ENCODE results near the gene LNX2.

Gene LNX2

DNA sequence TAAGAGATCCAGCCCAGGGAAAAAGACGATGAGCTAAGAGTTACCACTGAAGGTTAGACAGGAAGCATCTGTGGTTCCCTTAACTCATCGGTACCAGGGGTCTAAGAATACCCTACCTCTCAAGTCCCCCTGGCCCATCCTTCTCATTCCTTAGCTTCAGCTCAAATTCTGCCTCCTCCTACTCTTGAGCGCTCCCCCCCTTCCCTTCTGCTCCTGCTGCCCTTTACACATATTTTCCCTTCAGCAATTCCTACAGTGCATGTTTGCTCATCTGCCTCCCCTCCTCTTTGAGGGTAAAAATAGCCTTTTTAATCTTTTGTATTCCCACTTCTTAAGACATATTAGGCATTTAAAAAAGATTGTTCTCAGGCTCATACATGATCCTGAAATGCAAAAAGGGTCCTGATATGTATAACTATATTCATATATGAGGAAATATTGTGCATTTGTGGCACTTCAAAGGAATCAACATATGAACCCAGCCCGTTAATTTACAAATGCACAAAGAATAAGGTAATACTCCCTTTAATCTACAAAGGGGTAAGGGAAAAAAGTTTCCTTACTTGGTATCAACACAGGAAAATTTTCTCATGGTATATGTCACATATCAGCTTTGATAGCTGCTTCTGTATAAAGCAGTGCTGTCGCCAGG, 33.1 kb downstream of the LNX2 start:
- TF ChIP-seq, protein P1, sequence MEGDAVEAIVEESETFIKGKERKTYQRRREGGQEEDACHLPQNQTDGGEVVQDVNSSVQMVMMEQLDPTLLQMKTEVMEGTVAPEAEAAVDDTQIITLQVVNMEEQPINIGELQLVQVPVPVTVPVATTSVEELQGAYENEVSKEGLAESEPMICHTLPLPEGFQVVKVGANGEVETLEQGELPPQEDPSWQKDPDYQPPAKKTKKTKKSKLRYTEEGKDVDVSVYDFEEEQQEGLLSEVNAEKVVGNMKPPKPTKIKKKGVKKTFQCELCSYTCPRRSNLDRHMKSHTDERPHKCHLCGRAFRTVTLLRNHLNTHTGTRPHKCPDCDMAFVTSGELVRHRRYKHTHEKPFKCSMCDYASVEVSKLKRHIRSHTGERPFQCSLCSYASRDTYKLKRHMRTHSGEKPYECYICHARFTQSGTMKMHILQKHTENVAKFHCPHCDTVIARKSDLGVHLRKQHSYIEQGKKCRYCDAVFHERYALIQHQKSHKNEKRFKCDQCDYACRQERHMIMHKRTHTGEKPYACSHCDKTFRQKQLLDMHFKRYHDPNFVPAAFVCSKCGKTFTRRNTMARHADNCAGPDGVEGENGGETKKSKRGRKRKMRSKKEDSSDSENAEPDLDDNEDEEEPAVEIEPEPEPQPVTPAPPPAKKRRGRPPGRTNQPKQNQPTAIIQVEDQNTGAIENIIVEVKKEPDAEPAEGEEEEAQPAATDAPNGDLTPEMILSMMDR (IDR thresholded peaks at IDR 0.05), result no peak
- Histone ChIP-seq H3K4me3 (no peak overlapping the region), H3K27ac (no peak overlapping the region)
- no peak for DNase-seq (ENCODE audit: low spot score)

DNA sequence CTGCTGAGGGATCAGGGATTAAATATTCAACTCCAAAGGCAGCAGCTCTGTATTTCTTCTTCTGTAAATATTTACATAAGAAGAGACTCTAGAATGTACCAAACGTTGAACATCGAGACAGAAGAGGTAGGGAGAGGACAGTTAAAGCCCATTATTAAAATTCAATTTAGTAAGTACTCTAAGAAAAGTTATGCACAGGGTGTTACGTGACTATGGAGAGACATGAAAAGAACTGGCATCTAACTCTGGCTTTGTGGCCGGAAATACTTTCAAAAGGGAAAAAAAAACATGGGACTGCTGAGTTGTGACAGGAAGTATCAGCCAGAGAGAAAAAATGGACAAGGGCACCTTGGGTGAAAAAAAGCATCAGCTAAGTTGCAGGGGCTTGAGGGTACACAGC, 36.7 kb downstream of the LNX2 start:
- TF ChIP-seq, protein P1 (IDR thresholded peaks at IDR 0.05), result no peak
- DNase-seq (ENCODE audit: low spot score), result no peak
- Histone ChIP-seq H3K4me3 (no peak overlapping the region), H3K27ac (no peak overlapping the region)

DNA sequence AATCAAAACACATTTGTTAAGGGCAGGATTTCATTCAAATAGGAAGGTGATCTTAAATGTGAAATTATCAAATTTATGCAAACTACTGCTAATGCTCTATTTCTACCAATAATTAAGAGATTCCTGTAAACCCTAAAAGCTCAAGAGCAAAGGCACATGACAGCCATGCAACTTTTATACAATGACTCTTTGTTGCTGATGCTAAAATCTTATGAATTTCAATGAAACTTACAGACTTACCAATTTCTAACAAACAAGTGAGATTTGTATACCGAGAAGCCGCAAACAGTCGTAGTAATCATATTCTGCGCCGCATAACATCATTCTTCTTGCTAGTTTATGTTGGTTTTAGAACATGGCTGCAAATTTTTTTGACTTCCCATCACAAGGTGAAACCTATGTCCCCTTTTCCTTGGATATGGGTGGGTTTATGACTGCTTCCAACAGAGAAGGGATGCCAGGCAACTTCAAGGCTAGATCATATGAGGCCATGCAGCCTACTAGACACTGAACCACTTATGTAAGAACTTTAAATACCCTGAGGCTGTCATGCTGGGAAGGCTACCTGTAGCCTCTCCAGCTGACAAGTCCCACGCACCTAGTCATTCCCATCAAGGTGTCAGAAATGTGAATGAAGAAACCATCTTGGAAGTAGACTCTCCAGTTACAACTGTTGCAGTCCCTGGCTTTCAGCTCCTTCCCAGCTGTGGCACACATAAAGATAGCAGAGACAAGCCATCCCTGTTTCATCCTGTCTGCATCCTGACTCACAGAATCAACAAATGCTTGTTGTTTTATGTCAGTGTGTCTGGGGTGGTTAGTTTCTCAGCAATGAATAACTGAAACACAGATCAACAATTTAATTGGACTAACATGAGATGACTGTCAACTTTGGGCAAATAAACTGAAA, 42.0 kb downstream of the LNX2 start:
- TF ChIP-seq, protein P1 (IDR thresholded peaks at IDR 0.05), result no peak
- Histone ChIP-seq H3K27ac (no peak overlapping the region), H3K4me3 (no peak overlapping the region)
- no peak for DNase-seq (ENCODE audit: low spot score)

DNA sequence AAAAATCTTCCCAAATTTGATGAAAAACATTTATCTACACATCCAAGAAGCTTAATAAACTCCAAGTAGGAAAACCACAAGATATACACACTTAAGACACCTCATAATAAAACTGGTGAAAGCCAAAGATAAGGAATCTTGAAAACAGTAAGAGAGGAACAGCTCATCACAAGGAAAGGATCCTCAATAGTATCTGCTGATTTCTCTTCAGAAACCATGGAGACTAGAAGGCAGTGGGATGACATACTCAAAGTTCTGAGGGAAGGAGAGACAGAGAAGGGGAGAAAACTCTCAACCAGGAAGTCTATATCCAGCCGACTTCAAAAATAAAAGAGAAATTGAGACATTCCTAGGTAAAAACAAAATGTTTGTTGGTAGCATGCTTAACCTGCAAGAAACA, 45.7 kb downstream of the LNX2 start:
- H3K4me3 ChIP-seq, result no peak overlapping the region
- no peak for DNase-seq (ENCODE audit: low spot score)
- no peak overlapping the region for H3K27ac ChIP-seq
- TF ChIP-seq, protein P1 (IDR thresholded peaks at IDR 0.05), result no peak

DNA sequence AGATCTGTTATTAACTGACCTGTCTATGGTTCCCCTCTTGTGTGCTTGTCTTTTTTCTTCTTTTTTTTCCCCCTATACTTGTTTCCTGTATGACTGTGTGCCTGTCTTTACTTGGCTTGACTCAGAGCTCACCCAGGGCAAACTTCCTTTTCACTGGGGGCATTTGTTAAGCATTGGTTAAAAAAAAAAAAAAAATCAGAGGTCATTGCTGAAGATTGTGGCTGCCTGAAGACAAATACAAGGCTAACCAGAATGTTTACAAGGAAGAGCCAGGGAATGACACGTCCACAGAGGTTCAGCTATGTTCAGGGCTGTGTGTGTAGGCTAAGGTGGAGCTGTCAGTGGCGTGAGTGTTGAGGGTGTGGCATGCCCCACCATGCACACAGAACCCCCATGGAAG, 47.1 kb downstream of the LNX2 start:
- Histone ChIP-seq H3K27ac (no peak overlapping the region), H3K4me3 (no peak overlapping the region)
- DNase-seq (ENCODE audit: low spot score), result no peak
- TF ChIP-seq, protein P1 (IDR thresholded peaks at IDR 0.05), result no peak

DNA sequence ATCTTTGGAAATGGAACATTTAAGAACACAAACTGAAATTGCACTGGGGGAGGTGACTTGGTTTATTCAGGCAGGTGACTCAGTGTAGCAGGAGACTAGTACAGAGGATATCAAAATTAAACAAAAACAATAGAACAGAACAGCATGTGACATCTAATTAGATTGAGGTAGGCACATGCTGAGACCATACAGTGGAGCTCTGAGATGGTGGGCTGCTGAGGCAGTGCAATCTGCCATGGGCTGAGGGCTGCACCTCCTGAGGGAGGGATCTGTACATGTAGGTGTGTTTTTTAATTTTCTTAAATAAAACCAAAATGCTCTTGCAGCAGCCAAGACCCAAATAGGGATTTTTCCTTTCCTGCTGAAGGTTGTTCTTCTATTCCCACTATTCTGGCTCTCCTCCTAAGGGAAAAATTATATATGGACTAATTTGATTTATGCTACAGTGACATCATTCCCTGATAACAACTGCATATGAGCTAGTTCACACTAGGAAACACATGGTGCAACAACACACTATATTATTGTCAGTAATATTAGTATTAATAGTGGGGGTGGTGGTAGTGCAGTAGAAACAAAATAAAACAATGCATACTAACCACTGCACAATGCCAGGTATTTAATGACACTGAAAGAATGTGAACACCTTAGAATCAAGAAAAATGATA, 48.0 kb downstream of the LNX2 start:
- no peak overlapping the region for H3K4me3 ChIP-seq
- TF ChIP-seq, protein P1 (IDR thresholded peaks at IDR 0.05), result no peak
- no peak overlapping the region for H3K27ac ChIP-seq
- no peak for DNase-seq (ENCODE audit: low spot score)

All from coronary artery (tissue), 2 donors.